Measurements from ENCODE around the gene KREMEN2.

The KREMEN2 gene

DNA sequence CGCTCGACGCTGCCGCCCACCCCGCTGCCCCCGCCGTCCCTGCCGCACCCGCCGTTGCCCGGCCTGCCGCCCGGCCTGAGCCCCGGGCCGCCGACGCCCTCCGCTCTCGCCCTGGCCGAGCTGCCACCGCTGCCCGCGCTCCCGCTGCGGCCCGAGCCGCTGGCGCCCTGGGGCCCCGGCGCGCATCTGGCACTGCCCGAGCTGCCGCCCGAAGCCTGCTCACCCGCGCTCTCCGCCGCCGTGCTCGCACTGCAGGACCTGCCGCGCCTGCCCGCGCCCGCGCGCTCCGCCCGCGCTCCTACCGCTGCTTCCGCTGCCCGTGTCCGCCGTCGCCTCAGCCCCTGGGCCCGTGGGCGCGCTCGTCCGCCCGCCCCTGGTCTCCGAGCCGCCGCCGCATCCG, 40.2 kb downstream of the KREMEN2 start:
- DNase-seq (ENCODE audit: low spot score): no peak

DNA sequence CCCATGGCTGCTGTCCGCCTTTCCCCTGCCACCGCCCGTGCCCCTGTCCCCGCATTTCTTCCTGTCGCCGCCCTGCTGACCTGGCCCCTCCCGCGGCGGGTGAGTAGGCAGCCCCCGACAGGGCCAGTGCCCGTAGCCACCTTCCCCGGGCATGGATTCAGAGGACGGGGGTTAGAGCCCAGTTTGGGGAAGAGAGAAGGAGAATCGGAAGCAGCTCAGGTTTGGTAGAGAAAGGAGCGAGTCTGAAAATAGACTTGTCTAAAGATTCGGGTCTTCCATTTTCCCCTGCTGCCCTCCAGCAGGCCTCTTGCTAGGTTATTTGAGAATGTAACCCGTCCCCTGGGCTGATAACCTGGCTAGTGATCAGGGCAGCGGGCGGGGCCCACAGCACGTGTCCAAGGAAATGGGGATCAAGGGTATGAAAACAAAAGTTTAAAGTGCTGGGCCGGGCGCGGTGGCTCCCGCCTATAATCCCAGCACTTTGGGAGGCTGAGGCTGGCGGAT, 40.8 kb downstream of the KREMEN2 start:
- DNase-seq (ENCODE audit: low spot score): no peak

DNA sequence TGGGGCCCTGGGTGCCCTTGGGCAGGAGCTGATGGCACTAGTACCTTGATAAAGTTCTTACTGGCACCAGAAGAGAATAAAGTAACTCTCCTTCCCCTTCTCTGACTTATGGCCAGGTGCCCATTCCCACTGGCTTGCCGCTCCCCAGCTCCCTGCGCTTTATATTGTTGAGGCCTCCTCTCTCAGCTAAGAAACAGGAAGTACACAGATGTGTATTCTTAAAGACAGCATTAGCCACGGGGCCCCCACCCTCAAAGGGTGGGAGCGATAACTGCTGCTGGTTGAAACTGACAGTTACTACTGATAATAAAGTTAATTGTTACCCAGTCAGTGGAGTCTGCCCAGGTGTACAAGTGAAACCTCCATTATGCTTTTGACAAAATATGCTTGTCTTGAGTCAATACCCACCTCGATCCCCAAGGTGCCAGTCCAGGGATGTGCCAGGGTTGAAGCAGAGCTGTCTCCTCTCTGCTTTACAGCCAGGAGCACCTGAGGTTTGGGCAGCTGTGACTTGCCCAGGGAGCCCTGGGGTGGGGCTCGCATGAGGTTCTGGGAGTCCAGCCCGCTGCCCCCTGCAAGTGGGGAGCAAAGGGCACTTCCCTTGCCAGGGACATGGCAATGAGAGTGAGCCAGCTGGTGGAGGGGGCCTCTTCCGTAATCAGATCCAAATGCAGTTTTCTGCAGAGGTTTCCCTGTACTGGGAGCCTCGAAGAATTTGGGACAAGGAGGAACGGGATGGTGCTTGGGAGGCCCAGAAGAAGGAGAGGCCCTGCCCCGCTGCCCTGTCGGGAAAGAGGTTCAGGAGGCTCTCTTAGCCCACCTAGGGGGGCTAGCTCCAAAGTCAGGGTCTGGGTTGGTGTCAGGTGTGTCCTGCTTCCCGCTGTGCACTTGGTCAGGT, 43.2 kb downstream of the KREMEN2 start:
- no peak for DNase-seq (ENCODE audit: low spot score)

DNA sequence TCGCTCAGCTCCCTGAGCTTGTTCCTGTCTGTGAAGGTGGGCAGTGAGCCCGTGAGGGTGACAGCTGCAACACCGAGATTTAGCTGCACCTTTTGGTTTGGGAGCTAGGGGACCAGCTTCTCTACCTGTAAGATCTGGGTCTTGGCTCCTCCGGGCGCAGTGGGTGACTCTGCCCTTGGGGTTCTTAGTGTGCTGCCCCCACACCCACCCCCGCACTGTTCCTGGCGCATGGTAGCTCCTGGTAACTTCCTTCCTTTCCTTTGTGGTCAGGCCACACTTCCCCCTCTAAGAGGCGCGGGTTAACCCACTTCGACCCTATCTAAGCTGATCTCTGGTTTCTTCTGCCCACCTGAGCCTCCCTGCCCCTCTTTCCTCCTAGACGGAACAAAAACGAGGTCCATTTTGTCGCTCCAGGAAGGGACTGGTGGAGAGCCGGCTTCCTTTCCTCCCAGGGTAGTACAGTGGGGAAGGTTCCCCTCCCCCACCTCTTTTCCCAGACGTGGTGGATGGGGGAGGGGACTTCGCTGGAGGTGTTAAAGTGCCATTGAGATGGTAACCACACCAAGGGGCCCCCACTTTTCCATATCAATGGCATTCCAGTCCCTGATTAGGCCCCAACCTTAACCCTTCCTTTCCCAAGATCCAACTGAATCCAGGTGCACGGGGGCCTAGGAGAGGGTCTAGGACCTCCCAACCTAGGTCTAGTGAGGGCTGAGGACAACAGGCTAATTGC, 44.0 kb downstream of the KREMEN2 start:
- DNase-seq (ENCODE audit: low spot score): no peak

DNA sequence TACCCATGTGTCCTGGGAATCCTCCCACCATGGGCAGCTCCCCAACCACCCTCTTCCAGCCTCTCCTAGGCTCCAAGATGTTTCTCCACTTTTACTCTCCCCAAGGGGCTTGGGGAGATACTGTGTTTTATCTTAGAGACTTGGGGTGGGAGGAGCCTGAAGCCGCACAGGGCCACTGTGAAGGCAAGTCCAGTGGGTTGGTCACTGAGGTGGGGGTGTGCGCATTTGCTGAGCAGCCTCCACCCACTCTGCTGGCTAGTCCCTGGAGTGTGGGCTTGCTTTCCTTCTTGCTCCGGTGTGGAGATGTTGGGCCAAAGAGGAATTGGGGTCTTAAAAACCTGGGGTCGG, 44.6 kb downstream of the KREMEN2 start:
- DNase-seq (ENCODE audit: low spot score): no peak

DNA sequence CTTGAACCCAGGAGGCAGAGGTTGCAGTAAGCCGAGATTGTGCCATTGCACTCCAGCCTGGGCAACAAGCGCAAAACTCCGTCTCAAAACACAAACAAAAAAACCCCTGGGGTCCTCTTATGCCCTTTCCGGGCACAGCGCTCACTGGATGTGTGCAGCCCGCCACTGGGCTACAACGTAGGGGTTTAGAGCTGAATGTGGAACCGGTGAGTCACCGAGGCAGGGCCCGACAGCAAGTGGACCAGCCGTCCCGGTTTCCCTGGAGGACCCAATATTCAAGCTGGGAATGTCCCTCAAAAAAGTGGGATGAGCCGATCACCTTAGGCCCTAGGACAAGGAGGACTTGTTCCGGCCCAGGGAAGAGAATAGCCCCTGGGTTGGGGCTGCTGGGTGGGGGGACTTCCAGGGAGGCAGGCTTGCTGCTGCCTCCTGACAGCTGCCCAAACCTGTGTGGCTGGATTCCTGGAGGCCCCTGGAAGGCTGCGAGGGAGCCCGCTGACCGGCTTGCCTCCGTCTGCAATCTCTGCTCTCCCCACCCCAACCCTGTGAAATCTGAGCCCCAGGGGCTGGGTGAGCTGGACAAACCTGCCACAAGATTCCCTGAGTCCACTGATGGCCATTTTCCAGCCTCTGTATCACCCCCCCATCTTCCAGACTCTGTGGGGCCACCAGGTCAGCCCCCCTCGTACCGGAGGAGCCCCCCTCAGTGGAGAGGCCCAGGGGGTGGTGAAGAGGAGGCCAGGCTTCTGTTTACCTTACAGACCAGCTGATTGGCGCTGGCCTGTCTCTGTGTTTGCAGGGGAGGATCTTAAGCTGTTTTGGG, 45.7 kb downstream of the KREMEN2 start:
- no peak for DNase-seq (ENCODE audit: low spot score)

DNA sequence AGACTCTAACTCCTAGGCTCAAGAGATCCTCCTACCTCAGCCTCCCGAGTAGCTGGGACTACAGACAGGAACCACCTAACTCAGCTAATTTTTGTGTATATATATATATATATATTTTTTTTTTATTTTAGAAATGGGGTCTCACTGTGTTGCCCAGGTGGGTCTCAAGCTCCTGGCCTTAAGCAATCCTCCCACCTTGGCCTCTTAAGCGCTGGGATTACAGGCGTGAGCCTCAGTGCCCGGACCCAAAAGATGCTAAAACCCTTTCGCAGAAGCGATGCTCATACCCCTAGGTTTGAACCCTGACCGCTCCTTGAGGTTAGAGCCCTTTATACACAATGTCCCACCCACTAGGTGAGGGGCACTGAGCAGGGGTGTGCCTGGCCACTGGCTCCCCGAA, 46.4 kb downstream of the KREMEN2 start:
- DNase-seq (ENCODE audit: low spot score): no peak

DNA sequence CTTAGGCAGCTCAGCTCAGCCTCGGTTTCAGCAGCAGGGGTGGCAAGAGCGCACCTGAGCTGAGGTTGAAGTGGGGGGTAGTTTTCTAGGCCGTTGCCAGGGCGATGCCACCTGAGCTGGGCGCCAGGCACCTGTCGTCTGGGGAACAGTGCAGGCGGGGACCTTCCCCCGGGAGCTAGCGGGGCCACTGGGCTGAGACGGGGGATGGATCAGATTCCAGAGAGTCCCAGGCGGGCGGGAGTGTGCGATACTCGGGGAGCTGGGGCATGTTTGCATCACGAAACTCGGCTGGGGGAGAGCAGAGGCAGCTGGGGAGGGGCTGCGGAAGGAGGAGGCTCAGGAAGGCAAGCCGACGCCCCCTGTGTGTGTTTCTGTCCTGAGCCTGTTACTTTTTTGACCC, 48.2 kb downstream of the KREMEN2 start:
- DNase-seq (ENCODE audit: low spot score): no peak

DNA sequence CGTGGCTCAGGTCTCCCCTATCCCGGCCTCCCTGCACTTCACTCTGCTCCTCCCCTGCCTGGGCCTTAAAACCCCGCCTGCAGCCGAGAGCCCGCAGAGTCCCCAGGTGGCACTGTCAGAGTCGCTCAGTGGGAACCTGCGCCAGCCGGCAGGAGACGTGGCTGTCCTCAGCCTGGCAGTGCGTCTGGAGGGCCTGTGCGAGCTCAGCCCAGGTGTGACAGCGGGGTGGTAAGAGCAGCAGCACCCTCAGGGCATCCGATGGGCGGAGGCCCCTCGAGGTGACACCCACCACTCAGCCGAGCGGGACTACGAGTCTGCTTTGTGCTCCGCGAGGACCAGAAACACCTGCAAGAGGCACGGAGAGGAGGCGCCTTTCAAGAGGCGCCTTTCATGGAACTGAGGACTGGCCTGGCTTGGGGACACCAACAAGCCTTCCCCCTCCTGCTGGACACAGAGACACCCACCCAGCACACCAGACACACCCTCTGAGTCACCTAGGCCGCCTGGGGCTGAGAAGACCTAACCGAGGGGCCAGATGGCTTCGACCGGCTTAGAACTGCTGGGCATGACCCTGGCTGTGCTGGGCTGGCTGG, 48.8 kb downstream of the KREMEN2 start, which contains the start of gene CLDN9:
TSS of gene CLDN9 (plus strand) at position 96 of the 593 bp plus-strand sequence. CDS start at position 536, 440 bp downstream.
- no peak for DNase-seq (ENCODE audit: low spot score)

DNA sequence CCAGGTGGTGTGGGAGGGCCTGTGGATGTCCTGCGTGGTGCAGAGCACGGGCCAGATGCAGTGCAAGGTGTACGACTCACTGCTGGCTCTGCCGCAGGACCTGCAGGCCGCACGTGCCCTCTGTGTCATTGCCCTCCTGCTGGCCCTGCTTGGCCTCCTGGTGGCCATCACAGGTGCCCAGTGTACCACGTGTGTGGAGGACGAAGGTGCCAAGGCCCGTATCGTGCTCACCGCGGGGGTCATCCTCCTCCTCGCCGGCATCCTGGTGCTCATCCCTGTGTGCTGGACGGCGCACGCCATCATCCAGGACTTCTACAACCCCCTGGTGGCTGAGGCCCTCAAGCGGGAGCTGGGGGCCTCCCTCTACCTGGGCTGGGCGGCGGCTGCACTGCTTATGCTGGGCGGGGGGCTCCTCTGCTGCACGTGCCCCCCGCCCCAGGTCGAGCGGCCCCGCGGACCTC, 49.4 kb downstream of the KREMEN2 start:
- DNase-seq (ENCODE audit: low spot score): no peak

DNA sequence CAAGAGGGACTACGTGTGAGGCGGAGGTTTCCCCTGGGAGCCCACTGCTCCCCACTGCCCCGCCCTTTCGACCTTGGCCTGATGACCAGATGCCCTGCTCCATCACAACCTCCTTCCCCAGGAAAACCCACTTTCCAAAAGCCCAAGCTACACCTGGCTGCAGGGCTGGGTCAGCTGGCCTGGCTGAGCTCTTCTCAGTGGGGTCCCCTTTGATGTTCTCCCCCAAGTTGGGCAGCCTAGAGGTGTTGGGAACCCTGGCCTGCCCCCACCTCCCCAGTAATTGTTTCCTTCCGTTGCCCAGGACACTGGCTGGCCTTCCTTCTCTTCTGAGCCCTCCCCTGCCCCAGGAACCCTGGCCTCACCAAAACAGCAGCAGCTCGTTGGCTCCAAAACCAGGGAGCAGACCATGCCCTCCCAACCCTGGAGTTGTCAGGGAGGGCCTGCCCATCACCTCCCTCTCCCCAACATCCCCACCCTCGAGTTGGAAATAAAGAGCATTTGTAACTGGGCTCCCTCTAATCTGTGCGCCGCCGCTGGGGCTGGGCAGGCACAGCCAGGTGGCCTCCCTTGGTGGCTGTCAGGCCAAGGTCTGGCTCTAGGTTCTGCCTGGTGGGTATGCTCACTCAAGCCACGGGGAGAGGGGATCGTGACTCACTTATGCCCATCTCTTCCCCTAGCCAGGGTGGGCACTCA, 50.1 kb downstream of the KREMEN2 start:
- no peak for DNase-seq (ENCODE audit: low spot score)

DNA sequence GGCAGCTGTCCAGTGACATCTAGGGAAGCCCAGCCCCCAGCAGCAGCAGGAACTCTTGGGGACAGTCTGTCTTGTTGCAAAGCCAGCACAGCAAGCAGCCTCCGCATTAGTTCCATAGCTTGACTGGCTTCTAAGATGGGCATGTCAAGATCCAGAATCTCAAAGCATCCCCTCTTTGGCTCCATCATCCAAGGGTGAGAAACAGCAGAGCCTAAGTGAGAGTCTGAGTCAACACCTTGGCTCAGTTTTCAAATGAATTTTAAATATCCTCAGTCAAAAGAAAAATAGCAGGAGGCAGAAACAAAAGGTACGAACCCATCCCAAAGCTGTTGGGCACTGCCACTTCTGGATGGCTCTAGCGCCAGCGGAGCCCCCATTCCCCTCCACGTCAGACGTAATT, 50.9 kb downstream of the KREMEN2 start:
- no peak for DNase-seq (ENCODE audit: low spot score)

DNA sequence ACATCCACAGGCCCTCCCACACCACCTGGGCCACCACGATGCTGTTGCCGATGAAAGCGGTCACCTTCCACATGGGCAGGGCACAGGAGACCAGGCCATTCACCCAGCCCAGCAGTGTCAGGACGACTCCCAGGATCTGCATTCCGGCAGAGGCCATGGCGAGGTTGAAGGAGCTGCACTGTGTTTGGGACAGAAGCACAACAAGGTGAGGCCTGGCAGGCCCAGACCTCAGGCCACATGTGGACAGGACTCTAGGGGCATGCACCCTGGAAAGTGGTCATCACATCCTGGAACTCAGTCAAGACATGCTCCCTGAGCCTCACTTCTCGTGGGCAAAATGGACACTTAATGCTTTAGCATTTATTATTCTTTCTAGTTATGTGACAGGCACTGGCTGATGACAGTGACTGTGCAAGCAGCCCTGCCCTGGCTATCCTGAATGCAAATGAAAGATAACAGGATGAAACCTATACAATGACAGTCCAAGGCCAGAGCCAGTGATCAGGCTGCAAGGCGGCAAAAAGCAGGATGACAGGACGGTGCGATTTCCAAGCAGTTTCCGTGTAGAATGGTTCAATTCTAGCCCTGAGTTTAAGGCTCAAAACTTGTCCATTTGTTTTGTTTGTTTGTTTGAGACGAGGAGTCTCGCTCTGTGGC, 51.9 kb downstream of the KREMEN2 start:
- no peak for DNase-seq (ENCODE audit: low spot score)

DNA sequence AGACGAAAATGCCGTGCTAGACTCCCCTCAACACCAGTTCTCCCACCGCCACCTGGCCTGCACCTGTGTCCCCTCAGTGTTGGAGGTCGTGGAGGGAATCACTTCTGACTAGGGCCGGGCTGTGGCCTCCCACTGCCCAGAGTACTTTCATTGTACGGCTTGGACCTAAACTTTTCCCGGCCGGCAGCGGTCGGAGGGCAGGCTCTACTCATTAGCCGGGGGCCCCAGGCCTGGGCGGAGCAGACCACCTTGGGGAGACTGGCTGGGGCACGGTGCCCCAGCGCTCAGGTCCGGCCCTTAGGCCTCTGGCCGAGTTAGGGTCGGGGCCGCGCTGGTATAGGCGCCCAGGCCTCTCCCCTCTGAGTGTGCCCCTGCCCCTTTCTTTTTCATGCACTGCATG, 53.3 kb downstream of the KREMEN2 start:
- no peak for DNase-seq (ENCODE audit: low spot score)

All from HuH-7 (cell line).